ENCODE results near the gene UBE2B.

UBE2B gene

GRCh38 chr5:134436523-134437339, 65.4 kb downstream of the UBE2B start:
- H3K4me3 ChIP-seq (ENCODE audit: low read depth, low read length) = no peak overlapping the region

GRCh38 chr5:134437340-134437846, 66.0 kb downstream of the UBE2B start:
- no peak overlapping the region for H3K4me3 ChIP-seq (ENCODE audit: low read depth, low read length)

- H3K4me3 ChIP-seq (ENCODE audit: low read depth, low read length) = no peak overlapping the region
Observed at GRCh38 chr5:134437847-134438581, 66.6 kb downstream of the UBE2B start.

- no peak overlapping the region for H3K4me3 ChIP-seq (ENCODE audit: low read depth, low read length)
Observed at GRCh38 chr5:134438721-134439123, 67.4 kb downstream of the UBE2B start.

GRCh38 chr5:134439210-134439654, 67.9 kb downstream of the UBE2B start:
- no peak overlapping the region for H3K4me3 ChIP-seq (ENCODE audit: low read depth, low read length)

- no peak overlapping the region for H3K4me3 ChIP-seq (ENCODE audit: low read depth, low read length)
Observed at GRCh38 chr5:134440201-134440755, 68.9 kb downstream of the UBE2B start.

Data from iPS-11a (cell line).